ENCODE data around the gene TRAPPC1.

The TRAPPC1 gene

GRCh38 chr17:7940034-7940433 is 8.3 kb upstream of the TRAPPC1 start:
- no peak for DNase-seq

DNA sequence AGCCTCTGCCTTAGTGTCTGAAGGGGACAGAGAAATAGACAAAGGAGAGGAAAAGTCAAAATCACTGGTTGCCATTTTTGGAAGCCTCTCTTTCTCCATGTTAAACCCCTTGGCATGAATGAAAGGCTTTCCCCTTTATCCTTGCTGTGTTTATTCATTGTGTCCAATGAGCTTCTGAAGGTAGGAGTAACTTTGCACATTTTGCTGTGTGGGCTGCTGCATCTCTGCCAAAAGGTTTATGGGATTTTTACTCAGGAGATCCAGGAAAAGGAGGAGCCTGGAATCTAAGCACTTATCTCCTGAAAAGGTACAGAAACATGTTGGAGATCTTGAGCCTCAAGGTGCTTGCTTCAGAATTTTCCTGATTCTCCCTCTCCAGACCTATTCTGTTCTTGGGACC is 4.1 kb upstream of the TRAPPC1 start:
- DNase-seq: no peak

- peak; percentile 61 for DNase-seq
Observed at GRCh38 chr17:7932949-7933348, 1.2 kb upstream of the TRAPPC1 start.

GRCh38 chr17:7932483-7932891 is 741 bp upstream of the TRAPPC1 start:
- DNase-seq: peak; percentile 65

DNA sequence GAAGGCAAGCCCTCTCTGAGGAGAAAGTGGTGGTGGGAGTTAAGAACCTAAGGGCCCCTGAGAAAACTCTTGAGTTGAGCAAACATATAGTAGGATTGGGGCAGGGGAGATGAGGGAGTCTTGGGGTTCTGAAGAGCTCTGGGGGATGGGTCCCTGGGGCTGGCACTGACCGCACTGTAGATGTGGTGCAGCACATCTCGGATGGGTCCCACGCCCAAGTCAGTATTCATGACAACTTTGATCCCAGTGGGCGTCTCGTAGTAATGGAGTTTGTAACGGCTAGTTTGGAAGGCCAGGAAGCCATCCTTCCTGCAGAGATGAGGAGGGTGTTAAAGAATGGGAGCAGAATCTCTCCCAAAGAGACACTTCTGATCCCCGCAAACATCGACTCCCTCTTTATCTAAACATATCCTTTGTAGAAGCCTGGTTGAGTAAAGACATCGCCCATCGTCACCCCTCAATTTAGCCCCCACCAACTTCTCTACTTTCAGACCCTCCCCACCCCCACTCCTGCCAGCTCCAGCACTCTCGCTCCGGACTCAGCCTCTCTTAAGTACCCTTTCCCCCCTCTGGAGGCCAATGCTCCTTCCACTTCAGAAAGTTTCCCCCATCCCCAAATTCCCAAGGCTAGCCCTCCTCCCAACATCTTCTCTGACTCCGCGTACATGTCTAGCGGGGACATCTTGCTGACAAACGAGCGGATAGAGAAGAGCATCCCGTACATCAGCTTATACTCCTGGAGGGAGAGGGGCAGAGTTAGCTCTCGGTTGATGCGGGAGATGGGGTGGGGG is 710 bp downstream of the TRAPPC1 start:
- no peak for DNase-seq

DNA sequence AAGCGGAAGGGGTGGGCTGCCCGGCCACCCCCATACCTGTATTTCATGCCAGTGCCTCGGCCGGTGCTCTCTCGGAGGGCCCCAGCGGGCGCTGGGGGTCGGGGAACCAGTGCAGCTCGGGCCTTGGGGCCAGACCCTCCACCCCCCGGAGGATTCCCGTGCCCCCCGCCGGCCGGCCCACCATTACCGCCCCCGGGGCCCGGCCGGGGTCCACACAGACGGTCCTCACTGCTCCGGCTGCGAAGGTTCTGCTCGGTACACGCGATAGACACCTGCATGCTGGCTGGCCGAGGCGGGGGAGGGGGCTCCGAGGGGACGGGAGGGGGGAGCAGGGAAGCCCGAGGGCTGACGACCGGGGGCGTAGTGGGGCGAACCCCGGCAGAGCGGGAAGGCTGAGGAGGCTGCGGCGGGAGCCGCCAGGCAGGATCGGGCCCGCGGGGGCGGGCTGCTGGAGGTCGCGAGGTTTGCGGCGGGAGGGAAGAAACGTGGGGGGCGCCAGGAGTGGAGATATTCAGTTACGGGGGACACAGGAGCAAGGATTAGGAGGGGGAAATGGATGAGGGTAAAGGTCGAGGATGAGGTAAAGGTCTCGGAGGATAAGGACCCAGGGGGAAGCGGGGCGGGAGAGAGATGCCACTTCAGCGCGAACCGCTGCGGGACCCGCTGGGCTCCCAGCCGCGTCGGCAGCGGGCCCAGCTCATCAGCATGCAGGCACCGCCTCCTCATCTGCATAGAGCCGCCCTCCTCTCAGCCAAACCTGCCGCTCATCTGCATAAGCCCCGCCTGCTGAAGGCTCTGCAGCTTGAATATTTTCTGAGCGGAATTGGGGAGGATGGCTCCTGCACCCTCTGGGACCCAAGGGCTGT is 2.4 kb downstream of the TRAPPC1 start, which contains the start of gene KCNAB3:
TSS of gene KCNAB3 (minus strand) at position 699 of the 866 bp plus-strand sequence. CDS start at position 278, 421 bp downstream.
- peak; percentile 50 for DNase-seq

- no peak for DNase-seq
Observed at GRCh38 chr17:7927596-7927995, 4.2 kb downstream of the TRAPPC1 start.

GRCh38 chr17:7922845-7923628 is 8.7 kb downstream of the TRAPPC1 start:
- DNase-seq: peak; percentile 94

- DNase-seq: peak; percentile 81
Observed at GRCh38 chr17:7922269-7922844, 9.4 kb downstream of the TRAPPC1 start.

GRCh38 chr17:7916808-7917207 is 14.9 kb downstream of the TRAPPC1 start:
- peak; percentile 40 for DNase-seq

- DNase-seq: no peak
Observed at GRCh38 chr17:7916385-7916682, 15.4 kb downstream of the TRAPPC1 start.

- peak; percentile 99 for DNase-seq
Observed at GRCh38 chr17:7915611-7916384, 15.9 kb downstream of the TRAPPC1 start, which contains the start of gene RNF227. Gene RNF227, minus strand, starts transcription at chr17:7916289. Its CDS starts 94 bp downstream, at chr17:7916195.

DNA sequence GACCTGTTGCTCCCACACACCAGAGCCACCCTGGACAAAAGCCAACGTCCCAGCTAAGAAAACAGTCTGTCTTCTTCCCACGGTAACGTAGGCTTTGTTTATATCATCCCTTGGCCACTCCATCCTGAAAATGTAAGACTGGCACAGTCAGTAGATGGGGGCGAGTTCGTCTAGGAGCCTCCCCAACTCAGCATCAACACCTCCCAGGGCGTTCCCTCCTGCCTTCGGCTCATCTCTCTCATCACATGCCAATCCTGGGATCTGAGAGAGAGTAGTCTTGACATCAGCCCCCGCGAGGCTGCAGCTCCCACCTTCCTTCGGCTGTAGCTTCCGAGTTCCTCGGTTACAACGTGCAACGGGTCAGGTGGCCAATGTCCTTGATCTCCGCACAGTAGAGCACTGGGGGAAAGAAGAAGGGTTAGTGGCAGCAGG is 16.6 kb downstream of the TRAPPC1 start:
- no peak for DNase-seq

- DNase-seq: peak; percentile 93
Observed at GRCh38 chr17:7912927-7913524, 18.7 kb downstream of the TRAPPC1 start.

DNA sequence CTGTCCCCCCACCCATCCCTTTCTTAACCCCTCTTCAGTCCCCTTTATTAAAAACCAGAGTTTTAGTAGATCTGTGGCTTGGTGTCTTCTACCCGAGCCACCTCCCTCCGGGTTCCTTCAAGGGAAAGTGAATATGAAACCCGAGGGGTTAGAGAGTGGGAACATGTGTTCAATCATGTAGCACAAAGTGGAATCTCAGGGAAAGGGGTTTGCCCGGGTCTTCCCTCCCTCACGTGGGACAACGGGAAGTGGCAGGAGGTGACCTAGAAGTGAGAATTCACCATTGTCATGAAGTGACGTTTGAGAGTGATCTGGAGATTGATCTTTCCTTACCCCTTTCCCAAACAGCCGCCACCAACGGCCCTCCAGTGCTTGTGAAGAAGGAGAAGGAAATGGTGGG is 20.6 kb downstream of the TRAPPC1 start:
- DNase-seq: no peak

DNA sequence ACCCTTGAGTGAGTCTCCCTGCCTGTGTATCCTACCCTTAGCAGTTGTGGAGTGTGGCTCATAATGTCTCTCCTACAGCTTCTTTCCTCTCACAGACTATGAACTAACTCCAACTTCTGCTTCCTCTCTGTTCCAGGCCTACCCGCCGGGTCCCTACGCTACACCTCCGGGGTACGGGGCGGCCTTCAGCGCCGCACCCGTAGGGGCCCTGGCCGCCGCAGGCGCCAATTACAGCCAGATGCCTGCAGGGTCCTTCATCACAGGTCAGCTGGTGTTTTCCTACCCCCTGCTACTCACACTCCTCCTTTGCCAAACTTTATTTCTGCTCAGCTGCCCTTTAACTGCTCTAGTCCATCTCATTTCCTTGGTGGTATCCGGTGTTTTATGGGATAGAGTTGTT is 21.0 kb downstream of the TRAPPC1 start:
- no peak for DNase-seq

GRCh38 chr17:7910281-7910680 is 21.5 kb downstream of the TRAPPC1 start:
- no peak for DNase-seq

GRCh38 chr17:7909089-7909488 is 22.7 kb downstream of the TRAPPC1 start:
- DNase-seq: no peak

- no peak for DNase-seq
Observed at GRCh38 chr17:7903154-7904103, 28.3 kb downstream of the TRAPPC1 start.

GRCh38 chr17:7897773-7898172 is 34.0 kb downstream of the TRAPPC1 start:
- DNase-seq: peak; percentile 74
